ENCODE data around the gene ARID3A.
A peak's percentile ranks its signal among the peaks of the same experiment; 100 is the strongest.
"Not testable (repeated sequence)": the region's sequence is repeated elsewhere in the genome, so short reads cannot be mapped to it uniquely, and the experiment has no call there.

The ARID3A gene

GRCh38 chr19:888581-889385 is 37.1 kb upstream of the ARID3A start:
- Histone ChIP-seq H3K79me2 (ENCODE audit: insufficient read depth, low read length) (peaks cover 5% of the 10 kb centered on the region; the same call in 1 of the 2 replicates), H3K4me3 (ENCODE audit: insufficient read depth, low read length, poor library complexity, severe bottlenecking) (no peak overlapping the region), H3K9me2 (replicated peaks; ENCODE audit: insufficient read depth, low read length) (no peaks in the 10 kb centered on the region), H4K20me1 (ENCODE audit: low read depth, low read length) (no peaks in the 10 kb centered on the region), H3K9me3 (ENCODE audit: insufficient read depth, low read length) (no peaks in the 10 kb centered on the region), H3F3A (ENCODE audit: insufficient read depth) (peaks cover 7% of the 10 kb centered on the region; the same call in 1 of the 2 replicates), H3K27ac (ENCODE audit: low read depth, low read length) (no peak overlapping the region), H3K36me3 (ENCODE audit: low read length) (no peaks in the 10 kb centered on the region), H2AFZ (ENCODE audit: low read depth, low read length, severe bottlenecking) (no peak overlapping the region), H3K27me3 (ENCODE audit: low read length) (no peaks in the 10 kb centered on the region), H3K4me2 (ENCODE audit: low read depth, low read length, poor library complexity, severe bottlenecking) (no peak overlapping the region), H3K9ac (ENCODE audit: low read length) (no peak overlapping the region)
- no peak for TF ChIP-seq EZH2phosphoT487 (conservative IDR thresholded peaks at IDR 0.05; ENCODE audit: low read length)
- TF ChIP-seq, protein P1, sequence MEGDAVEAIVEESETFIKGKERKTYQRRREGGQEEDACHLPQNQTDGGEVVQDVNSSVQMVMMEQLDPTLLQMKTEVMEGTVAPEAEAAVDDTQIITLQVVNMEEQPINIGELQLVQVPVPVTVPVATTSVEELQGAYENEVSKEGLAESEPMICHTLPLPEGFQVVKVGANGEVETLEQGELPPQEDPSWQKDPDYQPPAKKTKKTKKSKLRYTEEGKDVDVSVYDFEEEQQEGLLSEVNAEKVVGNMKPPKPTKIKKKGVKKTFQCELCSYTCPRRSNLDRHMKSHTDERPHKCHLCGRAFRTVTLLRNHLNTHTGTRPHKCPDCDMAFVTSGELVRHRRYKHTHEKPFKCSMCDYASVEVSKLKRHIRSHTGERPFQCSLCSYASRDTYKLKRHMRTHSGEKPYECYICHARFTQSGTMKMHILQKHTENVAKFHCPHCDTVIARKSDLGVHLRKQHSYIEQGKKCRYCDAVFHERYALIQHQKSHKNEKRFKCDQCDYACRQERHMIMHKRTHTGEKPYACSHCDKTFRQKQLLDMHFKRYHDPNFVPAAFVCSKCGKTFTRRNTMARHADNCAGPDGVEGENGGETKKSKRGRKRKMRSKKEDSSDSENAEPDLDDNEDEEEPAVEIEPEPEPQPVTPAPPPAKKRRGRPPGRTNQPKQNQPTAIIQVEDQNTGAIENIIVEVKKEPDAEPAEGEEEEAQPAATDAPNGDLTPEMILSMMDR (IDR thresholded peaks at IDR 0.05; ENCODE audit: insufficient read depth, low read length, poor library complexity, severe bottlenecking): no peak

GRCh38 chr19:889662-890295 is 36.1 kb upstream of the ARID3A start:
- TF ChIP-seq, protein P1 (IDR thresholded peaks at IDR 0.05; ENCODE audit: insufficient read depth, low read length, poor library complexity, severe bottlenecking): no peak
- TF ChIP-seq EZH2phosphoT487 (conservative IDR thresholded peaks at IDR 0.05; ENCODE audit: low read length): no peak
- Histone ChIP-seq H2AFZ (ENCODE audit: low read depth, low read length, severe bottlenecking) (no peak overlapping the region), H4K20me1 (ENCODE audit: low read depth, low read length) (no peaks in the 10 kb centered on the region), H3K27me3 (ENCODE audit: low read length) (no peaks in the 10 kb centered on the region), H3K9me2 (replicated peaks; ENCODE audit: insufficient read depth, low read length) (no peaks in the 10 kb centered on the region), H3K4me3 (ENCODE audit: insufficient read depth, low read length, poor library complexity, severe bottlenecking) (no peak overlapping the region), H3K79me2 (ENCODE audit: insufficient read depth, low read length) (peaks cover 5% of the 10 kb centered on the region; the same call in 1 of the 2 replicates), H3K36me3 (ENCODE audit: low read length) (no peaks in the 10 kb centered on the region), H3F3A (ENCODE audit: insufficient read depth) (peaks cover 7% of the 10 kb centered on the region; the same call in 1 of the 2 replicates), H3K27ac (ENCODE audit: low read depth, low read length) (no peak overlapping the region), H3K4me2 (ENCODE audit: low read depth, low read length, poor library complexity, severe bottlenecking) (no peak overlapping the region), H3K9me3 (ENCODE audit: insufficient read depth, low read length) (no peaks in the 10 kb centered on the region), H3K9ac (ENCODE audit: low read length) (no peak overlapping the region)

DNA sequence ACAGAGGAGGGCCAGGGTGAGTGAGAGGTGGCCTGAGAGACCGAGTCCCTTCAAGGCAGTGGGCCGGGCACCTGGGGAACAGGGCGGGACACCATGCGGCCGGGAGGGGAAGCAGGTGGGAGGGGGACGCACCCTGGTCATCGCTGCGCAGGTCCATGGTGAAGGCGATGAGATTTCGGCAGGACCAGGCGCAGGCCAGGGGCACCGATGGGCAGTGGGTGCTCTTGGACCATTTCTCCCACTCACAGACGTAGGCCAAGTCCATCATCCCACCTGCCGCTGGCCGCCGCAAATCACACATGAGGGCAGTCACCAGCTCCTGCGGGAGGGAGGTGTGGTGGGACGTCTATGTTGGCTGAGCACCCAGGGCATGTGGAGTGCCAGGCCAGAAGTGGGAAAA is 35.0 kb upstream of the ARID3A start:
- Histone ChIP-seq H3K36me3 (ENCODE audit: low read length) (no peaks in the 10 kb centered on the region), H4K20me1 (ENCODE audit: low read depth, low read length) (no peaks in the 10 kb centered on the region), H3K4me2 (ENCODE audit: low read depth, low read length, poor library complexity, severe bottlenecking) (no peak overlapping the region), H3K79me2 (ENCODE audit: insufficient read depth, low read length) (peaks cover 5% of the 10 kb centered on the region; the same call in 1 of the 2 replicates), H3K9ac (ENCODE audit: low read length) (no peak overlapping the region), H3F3A (ENCODE audit: insufficient read depth) (peaks cover 7% of the 10 kb centered on the region; the same call in 1 of the 2 replicates), H3K9me2 (replicated peaks; ENCODE audit: insufficient read depth, low read length) (no peaks in the 10 kb centered on the region), H3K27ac (ENCODE audit: low read depth, low read length) (no peak overlapping the region), H3K9me3 (ENCODE audit: insufficient read depth, low read length) (no peaks in the 10 kb centered on the region), H2AFZ (ENCODE audit: low read depth, low read length, severe bottlenecking) (no peak overlapping the region), H3K4me3 (ENCODE audit: insufficient read depth, low read length, poor library complexity, severe bottlenecking) (no peak overlapping the region), H3K27me3 (ENCODE audit: low read length) (no peaks in the 10 kb centered on the region)
- TF ChIP-seq, protein P1 (IDR thresholded peaks at IDR 0.05; ENCODE audit: insufficient read depth, low read length, poor library complexity, severe bottlenecking): no peak
- no peak for TF ChIP-seq EZH2phosphoT487 (conservative IDR thresholded peaks at IDR 0.05; ENCODE audit: low read length)

DNA sequence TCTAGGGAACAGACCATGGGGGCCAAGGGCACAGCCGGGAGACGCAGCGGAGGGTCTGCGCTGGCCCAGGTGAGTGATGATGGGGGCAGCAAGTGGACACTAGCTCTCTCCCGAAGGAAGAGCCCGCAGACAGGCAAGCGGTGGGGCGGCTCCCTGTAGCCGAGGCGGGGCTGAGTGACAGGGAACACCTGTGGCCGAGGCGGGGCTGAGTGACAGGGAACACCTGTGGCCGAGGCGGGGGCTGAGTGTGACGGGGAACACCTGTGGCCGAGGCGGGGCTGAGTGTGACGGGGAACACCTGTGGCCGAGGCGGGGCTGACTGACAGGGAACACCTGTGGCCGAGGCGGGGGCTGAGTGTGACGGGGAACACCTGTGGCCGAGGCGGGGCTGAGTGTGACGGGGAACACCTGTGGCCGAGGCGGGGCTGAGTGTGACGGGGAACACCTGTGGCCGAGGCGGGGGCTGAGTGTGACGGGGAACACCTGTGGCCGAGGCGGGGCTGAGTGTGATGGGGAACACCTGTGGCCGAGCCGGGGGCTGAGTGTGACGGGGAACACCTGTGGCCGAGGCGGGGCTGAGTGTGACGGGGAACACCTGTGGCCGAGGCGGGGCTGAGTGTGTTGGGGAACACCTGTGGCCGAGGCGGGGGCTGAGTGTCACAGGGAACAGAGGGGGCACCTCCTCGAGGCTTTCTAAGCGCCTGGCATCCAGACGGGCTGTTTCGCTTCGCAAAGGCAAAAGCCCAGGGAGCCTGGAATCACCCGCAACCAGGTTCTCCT is 34.2 kb upstream of the ARID3A start:
- not testable (repeated sequence) for H3K9me3 ChIP-seq (ENCODE audit: insufficient read depth, low read length); H3K9me2 ChIP-seq (replicated peaks; ENCODE audit: insufficient read depth, low read length); H3K79me2 ChIP-seq (ENCODE audit: insufficient read depth, low read length); H4K20me1 ChIP-seq (ENCODE audit: low read depth, low read length); H3F3A ChIP-seq (ENCODE audit: insufficient read depth); H3K27me3 ChIP-seq (ENCODE audit: low read length); H3K9ac ChIP-seq (ENCODE audit: low read length); H2AFZ ChIP-seq (ENCODE audit: low read depth, low read length, severe bottlenecking); H3K36me3 ChIP-seq (ENCODE audit: low read length)
- Histone ChIP-seq H3K4me3 (ENCODE audit: insufficient read depth, low read length, poor library complexity, severe bottlenecking) (peak overlapping the region; percentile 93), H3K27ac (ENCODE audit: low read depth, low read length) (peak overlapping the region; percentile 75), H3K4me2 (ENCODE audit: low read depth, low read length, poor library complexity, severe bottlenecking) (peak overlapping the region; percentile 96)
